A673 (cell line): ENCODE results near the gene PPCDC. TPM values are rescaled to one million over a fixed set of nuclear protein-coding genes. Genes with fewer than 3 reads are reported as not detected.
"Not testable (repeated sequence)": the region's sequence is repeated elsewhere in the genome, so short reads cannot be mapped to it uniquely, and the experiment has no call there.

Source experiments
- BruUV-seq: library from RNA; stranded (reverse); fragments of 400-500 nt; replicated peaks from 2 replicates; lab custom pipeline; 2021; lab: Mats Ljungman, UMichigan
- CTCF ChIA-PET: fragments of 300-600 bp; sonication (Branson Sonifier 250); formaldehyde crosslinking; loops from one replicate; lab custom pipeline; 2022; ENCODE audit warnings: antibody characterized with exemption; lab: Charles Lee
- POLR2A ChIA-PET: fragments of 300-600 bp; sonication (Branson Sonifier 250); formaldehyde crosslinking; loops from one replicate; lab custom pipeline; 2022; ENCODE audit warnings: antibody characterized with exemption; ENCODE audit not compliant: low non-redundant PET; lab: Charles Lee
- DNase-seq: peaks from one replicate; pipeline ENCODE4 v3.0.0-alpha.2; 2015; ENCODE audit warnings: low spot score
- H3K27ac ChIP-seq: fragments of 200-600 bp; sonication (generic); 2 replicates; pipeline ENCODE4 v1.5.1; 2016; ENCODE audit warnings: mixed run types, low read depth, mild to moderate bottlenecking, mixed read lengths, antibody characterized with exemption, low read length; ENCODE audit not compliant: poor library complexity, severe bottlenecking
- H3K27me3 ChIP-seq: fragments of 200-600 bp; sonication (generic); replicated peaks from 2 replicates; pipeline ENCODE4 v1.6.1; 2017; ENCODE audit warnings: mixed run types, low read depth, mild to moderate bottlenecking, mixed read lengths, antibody characterized with exemption, low read length; ENCODE audit not compliant: insufficient read depth, poor library complexity
- H3K36me3 ChIP-seq: fragments of 200-600 bp; sonication (generic); 2 replicates; pipeline ENCODE4 v1.6.1; 2016; ENCODE audit warnings: mixed run types, mild to moderate bottlenecking, mixed read lengths, antibody characterized with exemption, low read length; ENCODE audit not compliant: insufficient read depth, poor library complexity, severe bottlenecking
- H3K4me1 ChIP-seq: fragments of 200-600 bp; sonication (generic); 2 replicates; pipeline ENCODE4 v1.6.1; 2017; ENCODE audit warnings: mixed run types, mild to moderate bottlenecking, mixed read lengths, antibody characterized with exemption, low read length; ENCODE audit not compliant: insufficient read depth, poor library complexity, severe bottlenecking
- H3K4me3 ChIP-seq: fragments of 200-600 bp; sonication (generic); 2 replicates; pipeline ENCODE4 v1.5.1; 2016; ENCODE audit warnings: low read depth, mixed run types, mild to moderate bottlenecking, mixed read lengths, low read length; ENCODE audit not compliant: poor library complexity, severe bottlenecking
- H3K9me3 ChIP-seq: fragments of 200-600 bp; sonication (generic); 2 replicates; pipeline ENCODE4 v1.6.1; 2016; ENCODE audit warnings: mixed run types, low read depth, mild to moderate bottlenecking, mixed read lengths, antibody characterized with exemption, low read length; ENCODE audit not compliant: poor library complexity, severe bottlenecking
- CTCF ChIP-seq: fragments of 300-800, 200-600 bp; sonication (generic); conservative IDR thresholded peaks from 2 replicates; pipeline ENCODE4 v1.5.1; 2017; ENCODE audit warnings: low read depth, mild to moderate bottlenecking, antibody characterized with exemption, low read length, moderate library complexity, mixed read lengths
- EZH2 ChIP-seq: fragments of 200-600 bp; sonication (generic); IDR thresholded peaks from 2 replicates; pipeline ENCODE4 v1.6.1; 2017; ENCODE audit warnings: borderline replicate concordance, low read depth, mild to moderate bottlenecking, mixed read lengths, antibody characterized with exemption, low read length; ENCODE audit not compliant: poor library complexity, severe bottlenecking
- intact Hi-C: fragments of 100-400 bp; cut with micrococcal nuclease; formaldehyde crosslinking; loops from one replicate; pipeline ENCODE4 v1.10.0; 2022; ENCODE audit not compliant: unreplicated experiment
- total RNA-seq: library from RNA; stranded (reverse); gene quantifications from 2 replicates; pipeline ENCODE4 v1.2.3, GENCODE V29; 2021

The PPCDC gene
- total RNA-seq, 1 experiment from 2014 or later = 13.3 TPM

GRCh38 chr15:75091814-75092213, 68.4 kb downstream of the PPCDC start:
- Histone ChIP-seq H3K27me3 (no peaks in the 10 kb centered on the region), H3K9me3 (no peaks in the 10 kb centered on the region), H3K4me3 (no peak overlapping the region), H3K4me1 (no peaks in the 10 kb centered on the region), H3K27ac (no peak overlapping the region), H3K36me3 (no peaks in the 10 kb centered on the region)
- intact Hi-C loops = no loop called here
- CTCF ChIA-PET = interaction anchor here (0.6 kb wide), 1 partner anchor 1835 kb away, joined by 3 read pairs; no protein-coding TSS in a partner anchor
- BruUV-seq = no TSS peak
- POLR2A ChIA-PET = no interaction called here
- TF ChIP-seq CTCF (no peak), EZH2 (no peak)
- no peak for DNase-seq

- H3K36me3 ChIP-seq, H3K4me3 ChIP-seq, intact Hi-C loops, DNase-seq, H3K4me1 ChIP-seq, POLR2A ChIA-PET, H3K27me3 ChIP-seq, H3K27ac ChIP-seq, BruUV-seq, CTCF ChIA-PET, H3K9me3 ChIP-seq: not testable (repeated sequence)
Observed at GRCh38 chr15:75094961-75095478, 71.6 kb downstream of the PPCDC start.

GRCh38 chr15:75095594-75095993, 72.2 kb downstream of the PPCDC start:
- H3K4me3 ChIP-seq = no peak overlapping the region
- no peaks in the 10 kb centered on the region for H3K9me3 ChIP-seq
- ChIA-PET CTCF (no interaction called here), POLR2A (no interaction called here)
- no peak for DNase-seq
- H3K27me3 ChIP-seq = no peaks in the 10 kb centered on the region
- no peak overlapping the region for H3K27ac ChIP-seq
- TF ChIP-seq EZH2 (no peak), CTCF (no peak)
- no peaks in the 10 kb centered on the region for H3K36me3 ChIP-seq
- intact Hi-C loops = no loop called here
- H3K4me1 ChIP-seq = no peaks in the 10 kb centered on the region
- no TSS peak for BruUV-seq

- no peak overlapping the region for H3K4me3 ChIP-seq
- no peak for TF ChIP-seq EZH2
- no peak for TF ChIP-seq CTCF
- H3K27me3 ChIP-seq = no peaks in the 10 kb centered on the region
- H3K4me1 ChIP-seq = no peaks in the 10 kb centered on the region
- H3K36me3 ChIP-seq = no peaks in the 10 kb centered on the region
- BruUV-seq = no TSS peak
- POLR2A ChIA-PET = no interaction called here
- CTCF ChIA-PET = no interaction called here
- H3K27ac ChIP-seq = no peak overlapping the region
- H3K9me3 ChIP-seq = no peaks in the 10 kb centered on the region
- intact Hi-C loops = no loop called here
- DNase-seq = no peak
Observed at GRCh38 chr15:75097939-75098338, 74.5 kb downstream of the PPCDC start.
